ENCODE measurements around the gene AKR1C1.
A peak's percentile ranks its signal among the peaks of the same experiment; 100 is the strongest.
"Not testable (repeated sequence)": the region's sequence is repeated elsewhere in the genome, so short reads cannot be mapped to it uniquely, and the experiment has no call there.

Gene AKR1C1

DNA sequence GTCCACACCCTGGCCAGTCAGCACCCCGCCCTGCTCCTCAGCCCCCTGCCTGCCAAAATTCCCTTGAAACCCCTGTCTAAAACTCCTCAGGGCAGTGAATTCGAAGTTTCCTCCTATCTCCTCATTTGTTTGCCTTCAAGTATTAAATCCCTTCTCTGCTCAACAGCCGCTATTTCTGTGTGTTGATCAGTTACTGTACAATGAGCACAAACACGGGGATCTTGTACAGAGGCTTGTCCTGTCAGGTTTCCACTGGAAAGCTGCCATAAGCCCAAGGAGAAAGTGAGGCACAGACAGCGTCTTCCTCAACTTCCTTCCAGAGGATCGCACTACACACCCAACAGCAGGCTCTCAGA lies 23.2 kb upstream of the AKR1C1 start:
- H3K27me3 ChIP-seq (ENCODE audit: control insufficient read depth, insufficient read depth, low read length); H3K27ac ChIP-seq (ENCODE audit: low read depth, low read length); H3K9ac ChIP-seq (ENCODE audit: low read depth, low read length); H3K36me3 ChIP-seq (ENCODE audit: control insufficient read depth, insufficient read depth, low read length); H3K4me3 ChIP-seq (ENCODE audit: low read depth, low read length); H3K9me3 ChIP-seq (ENCODE audit: control insufficient read depth, insufficient read depth, low read length): not testable (repeated sequence)
- H3K4me1 ChIP-seq (ENCODE audit: control insufficient read depth, insufficient read depth, low read length): peaks cover 19% of the 10 kb centered on the region

DNA sequence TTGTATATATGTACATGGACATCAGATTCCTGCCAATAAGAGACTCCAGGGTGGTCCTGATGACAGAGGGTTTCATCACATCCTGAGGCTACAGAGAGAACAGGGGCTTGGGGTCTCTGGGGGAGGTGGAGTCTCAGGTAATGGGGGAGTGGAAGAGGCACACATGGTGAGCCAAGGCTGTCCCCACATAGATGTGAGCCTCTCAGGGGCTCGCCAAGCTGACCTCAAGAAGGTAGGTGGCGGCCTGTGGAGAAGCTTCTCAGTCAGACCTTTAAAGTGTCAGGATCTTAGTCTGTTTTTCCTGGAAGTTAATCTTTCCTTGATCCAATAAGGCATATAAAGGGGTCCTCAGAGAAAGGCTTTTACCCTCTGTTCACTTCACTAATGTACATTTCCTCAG lies 22.3 kb upstream of the AKR1C1 start:
- not testable (repeated sequence) for H3K36me3 ChIP-seq (ENCODE audit: control insufficient read depth, insufficient read depth, low read length); H3K27me3 ChIP-seq (ENCODE audit: control insufficient read depth, insufficient read depth, low read length); H3K9ac ChIP-seq (ENCODE audit: low read depth, low read length); H3K27ac ChIP-seq (ENCODE audit: low read depth, low read length); H3K4me3 ChIP-seq (ENCODE audit: low read depth, low read length); H3K9me3 ChIP-seq (ENCODE audit: control insufficient read depth, insufficient read depth, low read length)
- H3K4me1 ChIP-seq (ENCODE audit: control insufficient read depth, insufficient read depth, low read length): peaks cover 27% of the 10 kb centered on the region

GRCh38 chr10:4941540-4942330 lies 21.5 kb upstream of the AKR1C1 start:
- Histone ChIP-seq H3K4me3 (ENCODE audit: low read depth, low read length) (no peak overlapping the region), H3K27me3 (ENCODE audit: control insufficient read depth, insufficient read depth, low read length) (no peaks in the 10 kb centered on the region), H3K9me3 (ENCODE audit: control insufficient read depth, insufficient read depth, low read length) (no peaks in the 10 kb centered on the region), H3K27ac (ENCODE audit: low read depth, low read length) (no peak overlapping the region), H3K9ac (ENCODE audit: low read depth, low read length) (no peak overlapping the region), H3K4me1 (ENCODE audit: control insufficient read depth, insufficient read depth, low read length) (peaks cover 29% of the 10 kb centered on the region), H3K36me3 (ENCODE audit: control insufficient read depth, insufficient read depth, low read length) (no peaks in the 10 kb centered on the region)

GRCh38 chr10:4942931-4943330 lies 20.3 kb upstream of the AKR1C1 start:
- H3K27ac ChIP-seq (ENCODE audit: low read depth, low read length); H3K9ac ChIP-seq (ENCODE audit: low read depth, low read length); H3K4me3 ChIP-seq (ENCODE audit: low read depth, low read length); H3K9me3 ChIP-seq (ENCODE audit: control insufficient read depth, insufficient read depth, low read length); H3K36me3 ChIP-seq (ENCODE audit: control insufficient read depth, insufficient read depth, low read length); H3K27me3 ChIP-seq (ENCODE audit: control insufficient read depth, insufficient read depth, low read length): not testable (repeated sequence)
- peaks cover 41% of the 10 kb centered on the region for H3K4me1 ChIP-seq (ENCODE audit: control insufficient read depth, insufficient read depth, low read length)

DNA sequence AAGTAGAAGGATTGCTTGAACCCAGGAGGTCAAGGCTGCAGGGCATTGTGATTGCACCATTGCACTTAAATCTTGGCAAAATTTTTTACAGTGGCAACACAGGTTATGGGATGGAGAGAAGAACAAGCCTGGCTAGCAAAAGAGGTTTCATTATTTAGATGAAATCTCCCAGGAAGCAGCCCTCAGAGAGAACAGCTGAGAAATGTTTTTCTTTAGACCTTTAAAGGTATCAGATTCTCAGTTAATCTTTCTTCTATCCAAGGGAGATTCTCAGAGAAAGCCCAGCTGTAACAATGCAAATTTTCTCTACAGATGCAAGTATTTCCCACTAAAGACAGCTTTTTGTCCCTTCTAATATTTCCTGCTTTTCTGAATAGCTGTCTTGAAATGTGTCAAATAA lies 19.8 kb upstream of the AKR1C1 start:
- H3K4me3 ChIP-seq (ENCODE audit: low read depth, low read length); H3K27me3 ChIP-seq (ENCODE audit: control insufficient read depth, insufficient read depth, low read length); H3K36me3 ChIP-seq (ENCODE audit: control insufficient read depth, insufficient read depth, low read length); H3K27ac ChIP-seq (ENCODE audit: low read depth, low read length); H3K9ac ChIP-seq (ENCODE audit: low read depth, low read length); H3K9me3 ChIP-seq (ENCODE audit: control insufficient read depth, insufficient read depth, low read length): not testable (repeated sequence)
- peaks cover 44% of the 10 kb centered on the region for H3K4me1 ChIP-seq (ENCODE audit: control insufficient read depth, insufficient read depth, low read length)

GRCh38 chr10:4943821-4944220 lies 19.4 kb upstream of the AKR1C1 start:
- Histone ChIP-seq H3K4me3 (ENCODE audit: low read depth, low read length) (no peak overlapping the region), H3K27me3 (ENCODE audit: control insufficient read depth, insufficient read depth, low read length) (no peaks in the 10 kb centered on the region), H3K4me1 (ENCODE audit: control insufficient read depth, insufficient read depth, low read length) (peaks cover 44% of the 10 kb centered on the region), H3K27ac (ENCODE audit: low read depth, low read length) (no peak overlapping the region), H3K9ac (ENCODE audit: low read depth, low read length) (no peak overlapping the region), H3K36me3 (ENCODE audit: control insufficient read depth, insufficient read depth, low read length) (no peaks in the 10 kb centered on the region), H3K9me3 (ENCODE audit: control insufficient read depth, insufficient read depth, low read length) (no peaks in the 10 kb centered on the region)

- Histone ChIP-seq H3K4me1 (ENCODE audit: control insufficient read depth, insufficient read depth, low read length) (peaks cover 44% of the 10 kb centered on the region), H3K27me3 (ENCODE audit: control insufficient read depth, insufficient read depth, low read length) (no peaks in the 10 kb centered on the region; the same call in 1 of the 2 replicates), H3K27ac (ENCODE audit: low read depth, low read length) (peak overlapping the region; percentile 80), H3K4me3 (ENCODE audit: low read depth, low read length) (no peak overlapping the region), H3K9ac (ENCODE audit: low read depth, low read length) (no peak overlapping the region), H3K36me3 (ENCODE audit: control insufficient read depth, insufficient read depth, low read length) (no peaks in the 10 kb centered on the region), H3K9me3 (ENCODE audit: control insufficient read depth, insufficient read depth, low read length) (no peaks in the 10 kb centered on the region)
Observed at GRCh38 chr10:4944841-4945240, 18.4 kb upstream of the AKR1C1 start.

DNA sequence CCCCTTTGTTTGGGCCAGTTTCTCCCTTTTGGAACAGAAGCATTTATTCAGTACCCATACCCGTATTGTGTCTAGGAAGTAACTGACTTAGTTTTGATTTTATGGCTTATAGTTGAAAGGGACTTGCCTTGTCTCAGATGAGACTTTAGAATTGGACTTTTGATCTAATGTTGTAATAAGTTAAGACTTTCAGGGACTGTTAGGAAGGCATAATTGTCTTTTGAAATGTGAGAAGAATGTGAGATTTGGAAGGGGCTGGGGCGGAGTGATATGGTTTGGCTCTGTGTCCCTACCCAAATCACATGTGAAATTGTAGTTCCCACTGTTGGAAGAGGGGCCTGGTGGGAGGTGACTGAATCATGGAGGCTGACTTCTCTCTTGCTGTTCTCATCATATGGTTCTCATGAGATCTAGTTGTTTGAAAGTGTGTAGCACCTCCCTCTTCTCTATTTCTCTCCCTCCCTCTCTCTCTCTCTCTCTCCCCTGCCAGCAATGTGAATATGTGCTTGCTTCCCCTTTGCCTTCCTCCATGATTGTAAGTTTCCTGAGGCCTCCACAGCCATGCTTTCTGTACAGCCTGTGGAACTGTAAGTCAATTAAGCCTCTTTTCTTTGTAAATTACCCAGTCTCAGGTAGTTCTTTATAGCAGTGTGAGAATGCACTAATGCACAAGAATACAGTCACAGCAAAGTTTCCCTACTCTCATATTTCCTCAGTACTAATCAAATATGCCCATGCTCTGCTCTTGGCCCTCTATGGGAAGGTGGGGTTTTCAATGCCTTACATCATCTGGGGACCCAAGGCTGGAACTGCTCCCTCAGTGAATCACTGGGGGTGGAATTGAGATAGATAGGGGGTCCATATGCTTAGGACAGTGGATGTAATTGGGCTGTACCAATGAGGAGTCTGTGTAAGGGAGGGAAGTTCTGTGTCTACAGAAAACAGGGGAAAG lies 17.2 kb upstream of the AKR1C1 start:
- H3K27me3 ChIP-seq (ENCODE audit: control insufficient read depth, insufficient read depth, low read length): no peaks in the 10 kb centered on the region; the same call in 1 of the 2 replicates
- H3K4me1 ChIP-seq (ENCODE audit: control insufficient read depth, insufficient read depth, low read length): peaks cover 44% of the 10 kb centered on the region
- H3K9ac ChIP-seq (ENCODE audit: low read depth, low read length): no peak overlapping the region
- no peaks in the 10 kb centered on the region for H3K9me3 ChIP-seq (ENCODE audit: control insufficient read depth, insufficient read depth, low read length)
- no peak overlapping the region for H3K4me3 ChIP-seq (ENCODE audit: low read depth, low read length)
- no peaks in the 10 kb centered on the region for H3K36me3 ChIP-seq (ENCODE audit: control insufficient read depth, insufficient read depth, low read length)
- H3K27ac ChIP-seq (ENCODE audit: low read depth, low read length): no peak overlapping the region

GRCh38 chr10:4947039-4947634 lies 16.1 kb upstream of the AKR1C1 start:
- H3K27me3 ChIP-seq (ENCODE audit: control insufficient read depth, insufficient read depth, low read length): no peaks in the 10 kb centered on the region; the same call in 1 of the 2 replicates
- no peak overlapping the region for H3K9ac ChIP-seq (ENCODE audit: low read depth, low read length)
- H3K9me3 ChIP-seq (ENCODE audit: control insufficient read depth, insufficient read depth, low read length): no peaks in the 10 kb centered on the region
- no peak overlapping the region for H3K4me3 ChIP-seq (ENCODE audit: low read depth, low read length)
- peaks cover 44% of the 10 kb centered on the region for H3K4me1 ChIP-seq (ENCODE audit: control insufficient read depth, insufficient read depth, low read length)
- H3K36me3 ChIP-seq (ENCODE audit: control insufficient read depth, insufficient read depth, low read length): no peaks in the 10 kb centered on the region
- H3K27ac ChIP-seq (ENCODE audit: low read depth, low read length): no peak overlapping the region

DNA sequence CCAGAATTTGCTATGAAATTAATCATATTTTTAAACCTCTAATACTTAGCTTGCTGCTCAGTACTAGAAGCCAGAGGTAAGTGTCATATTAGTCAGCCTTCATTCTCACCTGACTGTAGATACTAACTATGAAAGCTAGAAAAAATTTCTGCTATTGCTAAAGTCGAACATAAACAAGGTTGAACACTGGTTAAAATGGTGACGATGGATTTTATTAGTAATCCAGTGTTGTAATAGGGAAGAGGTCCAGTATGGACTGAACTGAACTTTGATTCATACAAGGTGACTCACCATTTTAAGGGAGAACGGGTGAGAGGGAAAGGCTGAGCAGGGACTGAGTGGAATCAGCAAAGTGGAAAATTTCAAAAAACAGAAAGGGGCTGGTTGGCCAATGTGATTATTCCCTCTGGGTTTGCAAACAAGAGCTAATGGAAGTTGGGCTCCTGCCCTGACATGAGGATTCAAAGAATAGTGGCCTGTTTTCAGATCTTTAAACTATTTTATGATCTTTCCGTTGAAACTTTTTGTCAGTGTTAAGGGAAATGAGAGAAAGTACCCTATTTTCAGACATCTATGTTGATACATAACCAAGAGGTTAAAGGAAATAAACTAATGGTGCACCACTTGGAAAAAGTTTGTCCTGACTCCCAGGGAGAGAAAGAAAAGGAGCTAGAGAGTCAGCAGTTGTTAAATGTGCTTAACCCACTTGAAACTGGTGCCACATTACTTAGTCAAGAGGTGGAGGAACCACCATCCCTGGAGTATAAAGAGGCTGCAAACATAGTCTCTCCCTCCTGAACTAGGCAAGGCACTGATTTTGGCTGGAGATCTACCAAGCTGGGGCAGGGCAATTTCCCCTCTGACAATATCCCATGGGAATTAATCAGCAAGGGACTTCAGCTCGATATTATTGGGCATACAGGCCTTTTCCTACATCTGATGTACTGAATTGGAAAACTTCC lies 15.3 kb upstream of the AKR1C1 start:
- H3K36me3 ChIP-seq (ENCODE audit: control insufficient read depth, insufficient read depth, low read length): no peaks in the 10 kb centered on the region
- peaks cover 44% of the 10 kb centered on the region for H3K4me1 ChIP-seq (ENCODE audit: control insufficient read depth, insufficient read depth, low read length)
- no peak overlapping the region for H3K9ac ChIP-seq (ENCODE audit: low read depth, low read length)
- no peaks in the 10 kb centered on the region for H3K9me3 ChIP-seq (ENCODE audit: control insufficient read depth, insufficient read depth, low read length)
- no peak overlapping the region for H3K4me3 ChIP-seq (ENCODE audit: low read depth, low read length)
- H3K27me3 ChIP-seq (ENCODE audit: control insufficient read depth, insufficient read depth, low read length): no peaks in the 10 kb centered on the region; the same call in 1 of the 2 replicates
- no peak overlapping the region for H3K27ac ChIP-seq (ENCODE audit: low read depth, low read length)

Measured in HUES48 (cell line).